Loucy (cell line): Measurements from ENCODE around the gene ABHD2.

Source experiments
- CTCF ChIP-seq: fragments of 200-600 bp; sonication (generic); conservative IDR thresholded peaks from 2 replicates; pipeline ENCODE4 v1.5.1; 2014; ENCODE audit warnings: mild to moderate bottlenecking, antibody characterized with exemption, low read length
- EZH2phosphoT487 ChIP-seq: fragments of 200-600 bp; IDR thresholded peaks from 2 replicates; pipeline ENCODE4 v1.6.1; 2018; ENCODE audit warnings: antibody characterized with exemption, mild to moderate bottlenecking, moderate library complexity, borderline replicate concordance

DNA sequence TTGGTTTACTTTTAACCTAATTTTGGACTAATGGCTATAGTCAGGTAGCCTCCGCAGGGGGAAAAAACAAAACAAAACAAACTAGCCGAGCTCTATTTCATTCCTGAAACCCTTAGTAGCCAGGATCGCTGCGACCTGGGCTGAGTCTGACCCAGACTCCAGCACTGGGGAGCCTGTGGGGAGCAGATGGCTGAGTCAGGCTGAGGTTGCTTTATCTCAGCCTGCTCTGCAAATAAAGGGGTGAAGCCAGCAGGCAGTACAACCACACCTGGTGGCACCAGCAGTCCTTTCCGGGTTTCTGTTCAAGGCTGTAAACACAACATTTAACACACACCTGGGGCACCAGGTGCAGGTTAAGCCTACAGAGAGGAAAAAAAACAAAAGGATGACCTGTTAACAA is 27.3 kb downstream of the ABHD2 start:
- TF ChIP-seq CTCF = no peak
- no peak for TF ChIP-seq EZH2phosphoT487
